Mesenchymal stem cell (in vitro differentiated cells and primary cell): Measurements from ENCODE around the gene GHR.
A peak's percentile ranks its signal among the peaks of the same experiment; 100 is the strongest.

Source experiments
- DNase-seq: peaks from one replicate; pipeline ENCODE4 v3.0.0-alpha.2; 2013
- H2AFZ ChIP-seq: one replicate; pipeline ENCODE4 v1.6.1; 2013; ENCODE audit warnings: low read depth, mild to moderate bottlenecking, control low read depth, inconsistent platforms, low read length, moderate library complexity
- H2AK5ac ChIP-seq: 2 replicates; pipeline ENCODE4 v1.6.1; 2013; ENCODE audit warnings: low read length, moderate library complexity, mild to moderate bottlenecking, inconsistent platforms; ENCODE audit not compliant: severe bottlenecking
- H2BK120ac ChIP-seq: one replicate; pipeline ENCODE4 v1.6.1; 2013; ENCODE audit warnings: low read depth, mild to moderate bottlenecking, inconsistent platforms, low read length, moderate library complexity
- H2BK12ac ChIP-seq, 2 experiments: one replicate each; pipeline ENCODE4 v1.6.1; 2013; ENCODE audit warnings: inconsistent platforms in 2 of 2, low read length in 2 of 2, mild to moderate bottlenecking in 2 of 2, moderate library complexity in 2 of 2, control low read depth in 1 of 2
- H2BK15ac ChIP-seq: one replicate; pipeline ENCODE4 v1.6.1; 2013; ENCODE audit warnings: mild to moderate bottlenecking, low read depth, inconsistent platforms; ENCODE audit not compliant: poor library complexity, severe bottlenecking
- H2BK5ac ChIP-seq: 2 replicates; pipeline ENCODE4 v1.6.1; 2013; ENCODE audit warnings: low read depth, mild to moderate bottlenecking, low read length, control low read depth, inconsistent platforms; ENCODE audit not compliant: poor library complexity, severe bottlenecking
- H3K14ac ChIP-seq, 2 experiments: one replicate each; pipeline ENCODE4 v1.6.1; 2013; ENCODE audit warnings: inconsistent platforms in 2 of 2, low read length in 2 of 2, control low read depth in 1 of 2, mild to moderate bottlenecking in 1 of 2, moderate library complexity in 1 of 2
- H3K18ac ChIP-seq, 2 experiments: one replicate each; pipeline ENCODE4 v1.6.1; 2013; ENCODE audit warnings: inconsistent platforms in 2 of 2, low read length in 2 of 2, control low read depth in 1 of 2, low read depth in 1 of 2, mild to moderate bottlenecking in 1 of 2
- H3K23ac ChIP-seq, 2 experiments: one replicate each; pipeline ENCODE4 v1.6.1; 2013; ENCODE audit warnings: inconsistent platforms in 2 of 2, low read length in 2 of 2, mild to moderate bottlenecking in 2 of 2, moderate library complexity in 2 of 2, control low read depth in 1 of 2
- H3K27ac ChIP-seq: 2 replicates; pipeline ENCODE4 v1.5.1; 2013; ENCODE audit warnings: mild to moderate bottlenecking, moderate library complexity, low read length, control low read depth, inconsistent platforms; ENCODE audit not compliant: poor library complexity, severe bottlenecking
- H3K27me3 ChIP-seq, 2 experiments: 2 replicates each; pipeline versions ENCODE4 v1.6.1 to v1.7.0; 2013; ENCODE audit warnings: low read length in 2 of 2, mild to moderate bottlenecking in 2 of 2, moderate library complexity in 2 of 2, control low read depth in 1 of 2, inconsistent platforms in 1 of 2; ENCODE audit not compliant: control insufficient read depth in 1 of 2, insufficient read depth in 1 of 2
- H3K36me3 ChIP-seq, 2 experiments: 2 replicates each; pipeline versions ENCODE4 v1.6.1 to v1.7.0; 2013; ENCODE audit warnings: low read length in 2 of 2, control low read depth in 1 of 2, inconsistent platforms in 1 of 2, low read depth in 1 of 2, mild to moderate bottlenecking in 1 of 2; ENCODE audit not compliant: insufficient read depth in 2 of 2, control insufficient read depth in 1 of 2
- H3K4ac ChIP-seq, 2 experiments: one replicate each; pipeline ENCODE4 v1.6.1; 2013; ENCODE audit warnings: inconsistent platforms in 2 of 2, low read length in 2 of 2, mild to moderate bottlenecking in 2 of 2, moderate library complexity in 2 of 2, control low read depth in 1 of 2, low read depth in 1 of 2
- H3K4me1 ChIP-seq: 2 replicates; pipeline ENCODE4 v1.6.1; 2013; ENCODE audit warnings: low read depth, low read length, control low read depth; ENCODE audit not compliant: control insufficient read depth, insufficient read depth
- H3K4me2 ChIP-seq: 2 replicates; pipeline ENCODE4 v1.6.1; 2013; ENCODE audit warnings: low read length, mild to moderate bottlenecking, inconsistent platforms; ENCODE audit not compliant: poor library complexity, severe bottlenecking
- H3K4me3 ChIP-seq, 2 experiments: 2 replicates each; pipeline versions ENCODE4 v1.5.1 to v1.7.0; 2013; ENCODE audit warnings: low read length in 2 of 2, mild to moderate bottlenecking in 2 of 2, control low read depth in 1 of 2, low read depth in 1 of 2; ENCODE audit not compliant: insufficient read depth in 1 of 2
- H3K79me1 ChIP-seq: replicated peaks from 2 replicates; pipeline ENCODE4 v1.6.1; 2013; ENCODE audit warnings: mild to moderate bottlenecking, control low read depth, low read length, inconsistent platforms; ENCODE audit not compliant: poor library complexity, severe bottlenecking
- H3K9ac ChIP-seq: 2 replicates; pipeline ENCODE4 v1.7.0; 2013; ENCODE audit warnings: mild to moderate bottlenecking, low read length, moderate library complexity
- H3K9me3 ChIP-seq: 2 replicates; pipeline ENCODE4 v1.7.0; 2013; ENCODE audit warnings: mild to moderate bottlenecking, low read length; ENCODE audit not compliant: control insufficient read depth
- H4K8ac ChIP-seq: one replicate; pipeline ENCODE4 v1.6.1; 2013; ENCODE audit warnings: inconsistent platforms, mild to moderate bottlenecking, low read length, moderate library complexity
- H4K91ac ChIP-seq: one replicate; pipeline ENCODE4 v1.6.1; 2013; ENCODE audit warnings: mild to moderate bottlenecking, low read length, inconsistent platforms
- WGBS: methylation state at CpG from one replicate; pipeline ENCODE4 v1.1.7; 2013; ENCODE audit warnings: mixed read lengths; 5-methylcytosine and 5-hydroxymethylcytosine counted together

The GHR gene

GRCh38 chr5:42517164-42517563, 93.9 kb downstream of the GHR start:
- Histone ChIP-seq H2BK15ac (no peak overlapping the region), H3K18ac (no peak overlapping the region), H3K14ac (no peak overlapping the region), H2AFZ (no peak overlapping the region), H3K4me2 (no peak overlapping the region), H4K91ac (no peak overlapping the region), H3K4me1 (no peaks in the 10 kb centered on the region), H2BK5ac (no peak overlapping the region), H2BK120ac (no peak overlapping the region), H2AK5ac (no peak overlapping the region), H3K9ac (no peak overlapping the region), H3K23ac (no peak overlapping the region), H3K79me1 (no peaks in the 10 kb centered on the region), H3K27ac (no peak overlapping the region), H3K27me3 (no peaks in the 10 kb centered on the region), H3K36me3 (no peaks in the 10 kb centered on the region), H3K4ac (no peak overlapping the region), H3K4me3 (no peak overlapping the region), H4K8ac (no peak overlapping the region), H3K9me3 (no peaks in the 10 kb centered on the region), H2BK12ac (no peak overlapping the region)
- WGBS: 74% methylated on average over 1 of the region's 2 CpGs
- DNase-seq: no peak

- no peak overlapping the region for H3K18ac ChIP-seq
- H4K8ac ChIP-seq: no peak overlapping the region
- 81% methylated on average over 8 of the region's 8 CpGs for WGBS
- DNase-seq: peak; percentile 30
- H3K23ac ChIP-seq: no peak overlapping the region
- H3K4me1 ChIP-seq: no peaks in the 10 kb centered on the region
- no peak overlapping the region for H3K27ac ChIP-seq
- H2AFZ ChIP-seq: no peak overlapping the region
- no peaks in the 10 kb centered on the region for H3K9me3 ChIP-seq
- no peak overlapping the region for H2BK12ac ChIP-seq
- no peak overlapping the region for H3K14ac ChIP-seq
- H3K27me3 ChIP-seq: no peaks in the 10 kb centered on the region
- H3K4me3 ChIP-seq: peak overlapping the region in 1 of 2 experiments; percentile 51
- H3K36me3 ChIP-seq: no peaks in the 10 kb centered on the region
- no peak overlapping the region for H3K4ac ChIP-seq
- no peak overlapping the region for H2AK5ac ChIP-seq
- no peak overlapping the region for H4K91ac ChIP-seq
- no peak overlapping the region for H3K4me2 ChIP-seq
- H3K79me1 ChIP-seq: no peaks in the 10 kb centered on the region
- H3K9ac ChIP-seq: peak overlapping the region; percentile 50
- H2BK15ac ChIP-seq: no peak overlapping the region
- H2BK120ac ChIP-seq: no peak overlapping the region
- H2BK5ac ChIP-seq: no peak overlapping the region
These were observed 95.5 kb downstream of the GHR start for GRCh38 chr5:42518595-42519221.

GRCh38 chr5:42520203-42520602, 97.0 kb downstream of the GHR start:
- H3K18ac ChIP-seq: no peak overlapping the region
- no peak overlapping the region for H3K4ac ChIP-seq
- no peak overlapping the region for H3K9ac ChIP-seq
- no peak overlapping the region for H2BK120ac ChIP-seq
- no peaks in the 10 kb centered on the region for H3K36me3 ChIP-seq
- no peak overlapping the region for H2AK5ac ChIP-seq
- H3K27ac ChIP-seq: no peak overlapping the region
- H2BK15ac ChIP-seq: no peak overlapping the region
- H3K4me3 ChIP-seq: no peak overlapping the region
- H3K79me1 ChIP-seq: no peaks in the 10 kb centered on the region
- H2AFZ ChIP-seq: no peak overlapping the region
- H3K4me2 ChIP-seq: no peak overlapping the region
- no peaks in the 10 kb centered on the region for H3K4me1 ChIP-seq
- no peak overlapping the region for H3K14ac ChIP-seq
- no peak overlapping the region for H4K8ac ChIP-seq
- H3K9me3 ChIP-seq: no peaks in the 10 kb centered on the region
- H4K91ac ChIP-seq: no peak overlapping the region
- no peak overlapping the region for H2BK5ac ChIP-seq
- H3K23ac ChIP-seq: no peak overlapping the region
- no peak for DNase-seq
- no peak overlapping the region for H2BK12ac ChIP-seq
- H3K27me3 ChIP-seq: no peaks in the 10 kb centered on the region

- Histone ChIP-seq H2BK120ac (no peak overlapping the region), H3K27ac (no peak overlapping the region), H3K4me1 (no peaks in the 10 kb centered on the region), H2AFZ (no peak overlapping the region), H3K9me3 (no peaks in the 10 kb centered on the region), H2AK5ac (no peak overlapping the region), H3K18ac (no peak overlapping the region), H2BK5ac (no peak overlapping the region), H3K79me1 (no peaks in the 10 kb centered on the region), H3K9ac (no peak overlapping the region), H4K8ac (no peak overlapping the region), H3K4ac (no peak overlapping the region), H3K4me2 (no peak overlapping the region), H2BK15ac (no peak overlapping the region), H3K4me3 (no peak overlapping the region), H3K36me3 (no peaks in the 10 kb centered on the region), H3K23ac (no peak overlapping the region), H3K14ac (no peak overlapping the region), H4K91ac (no peak overlapping the region), H2BK12ac (no peak overlapping the region), H3K27me3 (no peaks in the 10 kb centered on the region)
- WGBS: 79% methylated on average over 4 of the region's 4 CpGs
- DNase-seq: no peak
These were observed 97.7 kb downstream of the GHR start for GRCh38 chr5:42520957-42521356.
